Vagina (tissue), 2 donors: ENCODE results near the gene AP2A1. TPM values are rescaled to one million over a fixed set of nuclear protein-coding genes. Genes with fewer than 3 reads are reported as not detected.

Experiments used
- DNase-seq, 2 donors: peaks; one replicate each; pipeline ENCODE4 v3.0.0-alpha.2; 2017; ENCODE audit errors: extremely low spot score in 2 of 2
- H3K27ac ChIP-seq: fragments of 200-600 bp; sonication (generic); one replicate; pipeline ENCODE4 v1.5.1; 2019
- H3K27me3 ChIP-seq: fragments of 200-600 bp; sonication (generic); one replicate; pipeline ENCODE4 v1.5.1; 2019
- H3K36me3 ChIP-seq, 2 donors: fragments of 200-600 bp; sonication (generic); one replicate each; pipeline ENCODE4 v1.5.1; 2017 to 2019
- H3K4me1 ChIP-seq: fragments of 200-600 bp; sonication (generic); one replicate; pipeline ENCODE4 v1.5.1; 2019
- H3K4me3 ChIP-seq, 2 donors: fragments of 200-600 bp; sonication (generic); 1 replicate in 1 of 2; 2 replicates in 1 of 2; pipeline ENCODE4 v1.5.1; 2016 to 2019
- H3K9me3 ChIP-seq: fragments of 200-600 bp; sonication (generic); one replicate; pipeline ENCODE4 v1.5.1; 2019
- POLR2A ChIP-seq, 2 donors: fragments of 450-650 bp; IDR thresholded peaks; one replicate each; pipeline ENCODE4 v1.6.1; 2017; ENCODE audit warnings: antibody characterized with exemption in 2 of 2, mild to moderate bottlenecking in 2 of 2, moderate library complexity in 2 of 2
- POLR2AphosphoS5 ChIP-seq, 2 donors: sonication (generic); formaldehyde crosslinking; IDR thresholded peaks; one replicate each; pipeline ENCODE4 v1.9.0; 2017; ENCODE audit warnings: antibody characterized with exemption in 2 of 2, mild to moderate bottlenecking in 2 of 2, low read depth in 1 of 2; ENCODE audit not compliant: insufficient read depth in 1 of 2
- intact Hi-C: fragments of 100-400 bp; cut with DNase I; formaldehyde crosslinking; loops from one replicate; pipeline ENCODE4 v1.15.1; 2023
- total RNA-seq: library from RNA; depleted of rRNA; stranded (reverse); fragments of >200 nt; gene quantifications from one replicate; pipeline ENCODE4 v1.2.3, GENCODE V29; 2016
- TF ChIP-seq, protein P1 (sequence below), 3 experiments: fragments of 450-650 bp in 2 of 3; fragments of 200-600 bp in 1 of 3; sonication (generic) in 1 of 3; IDR thresholded peaks; one replicate each; pipeline ENCODE4 v1.5.1; 2017 to 2019; ENCODE audit warnings: antibody characterized with exemption in 3 of 3, mild to moderate bottlenecking in 2 of 3, moderate library complexity in 2 of 3

Gene AP2A1
- total RNA-seq, 1 donor from 2014 or later: 80.8 TPM

DNA sequence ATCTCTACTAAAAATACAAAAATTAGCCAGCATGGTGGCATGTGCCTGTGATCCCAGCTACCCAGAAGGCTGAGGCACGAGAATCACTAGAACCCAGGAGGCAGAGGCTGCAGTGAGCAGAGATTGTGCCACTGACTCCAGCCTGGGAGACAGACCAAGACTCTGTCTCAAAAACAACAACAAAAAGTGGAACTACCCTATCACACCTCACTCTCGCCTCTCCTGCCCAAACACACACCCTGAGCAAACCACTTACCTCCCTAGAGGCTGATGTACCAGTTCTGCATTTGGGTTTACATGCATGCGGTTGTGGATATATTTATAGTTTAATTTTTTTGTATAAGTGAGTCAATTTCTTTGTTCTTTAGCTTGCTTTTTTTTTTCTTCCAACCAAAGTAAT is 76.5 kb downstream of the AP2A1 start:
- Histone ChIP-seq H3K27me3 (no peaks in the 10 kb centered on the region), H3K4me1 (no peaks in the 10 kb centered on the region), H3K4me3 (no peak overlapping the region), H3K27ac (no peak overlapping the region), H3K9me3 (no peaks in the 10 kb centered on the region), H3K36me3 (peaks cover 0 to 7% of the 10 kb centered on the region in 2 donors)
- TF ChIP-seq, protein P1, sequence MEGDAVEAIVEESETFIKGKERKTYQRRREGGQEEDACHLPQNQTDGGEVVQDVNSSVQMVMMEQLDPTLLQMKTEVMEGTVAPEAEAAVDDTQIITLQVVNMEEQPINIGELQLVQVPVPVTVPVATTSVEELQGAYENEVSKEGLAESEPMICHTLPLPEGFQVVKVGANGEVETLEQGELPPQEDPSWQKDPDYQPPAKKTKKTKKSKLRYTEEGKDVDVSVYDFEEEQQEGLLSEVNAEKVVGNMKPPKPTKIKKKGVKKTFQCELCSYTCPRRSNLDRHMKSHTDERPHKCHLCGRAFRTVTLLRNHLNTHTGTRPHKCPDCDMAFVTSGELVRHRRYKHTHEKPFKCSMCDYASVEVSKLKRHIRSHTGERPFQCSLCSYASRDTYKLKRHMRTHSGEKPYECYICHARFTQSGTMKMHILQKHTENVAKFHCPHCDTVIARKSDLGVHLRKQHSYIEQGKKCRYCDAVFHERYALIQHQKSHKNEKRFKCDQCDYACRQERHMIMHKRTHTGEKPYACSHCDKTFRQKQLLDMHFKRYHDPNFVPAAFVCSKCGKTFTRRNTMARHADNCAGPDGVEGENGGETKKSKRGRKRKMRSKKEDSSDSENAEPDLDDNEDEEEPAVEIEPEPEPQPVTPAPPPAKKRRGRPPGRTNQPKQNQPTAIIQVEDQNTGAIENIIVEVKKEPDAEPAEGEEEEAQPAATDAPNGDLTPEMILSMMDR (IDR thresholded peaks at IDR 0.05): no peak
- TF ChIP-seq POLR2AphosphoS5 (IDR thresholded peaks at IDR 0.05; ENCODE audit: insufficient read depth in 1 of 2, low read depth in 1 of 2): no peak
- TF ChIP-seq POLR2A (IDR thresholded peaks at IDR 0.05): no peak
- no peak for DNase-seq
- intact Hi-C loops: loop anchor here (10.0 kb wide), 1 partner anchor 68 kb away; no protein-coding TSS in a partner anchor

DNA sequence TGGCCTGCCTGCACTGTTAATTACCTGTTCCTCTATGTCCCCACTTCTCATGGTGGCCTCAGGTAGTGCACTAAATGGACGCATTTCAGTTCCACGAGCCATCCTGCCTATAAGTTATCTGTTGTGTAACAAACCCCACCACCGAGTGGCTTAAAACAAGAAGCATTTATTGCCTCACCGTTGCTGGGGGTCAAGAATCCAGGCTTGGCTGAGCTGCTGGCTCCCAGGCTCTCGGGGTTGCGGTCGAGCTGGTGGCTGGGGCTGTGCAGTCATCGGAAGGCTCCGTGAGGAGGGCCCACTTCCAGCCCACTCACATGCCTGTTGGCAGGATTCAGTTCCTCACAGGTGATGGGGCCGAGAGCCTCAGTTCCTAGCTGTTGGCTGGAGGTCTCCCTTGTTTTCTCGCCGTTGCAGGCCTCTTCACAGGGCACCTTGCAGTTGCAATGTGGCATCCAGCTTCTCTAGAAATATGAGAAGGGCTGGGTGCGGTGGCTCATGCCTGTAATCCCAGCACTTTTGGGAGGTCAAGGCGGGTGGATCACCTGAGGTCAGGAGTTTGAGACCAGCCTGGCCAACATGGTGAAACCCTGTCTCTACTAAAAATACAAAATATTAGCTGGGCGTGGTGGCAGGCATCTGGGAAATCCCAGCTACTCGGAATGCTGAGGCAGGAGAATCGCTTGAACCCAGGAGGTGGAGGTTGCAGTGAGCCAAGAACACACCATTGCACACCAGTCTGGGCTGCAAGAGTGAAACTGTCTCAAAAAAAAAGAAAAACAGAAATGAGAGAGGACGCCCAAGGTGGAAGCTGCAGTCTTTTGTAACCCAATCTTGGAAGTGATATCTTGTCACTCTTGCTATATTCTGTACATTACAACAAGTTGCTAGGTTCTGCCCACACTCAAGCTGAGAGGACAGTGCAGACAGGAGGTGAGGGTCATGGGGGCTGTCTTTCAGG is 77.6 kb downstream of the AP2A1 start:
- H3K36me3 ChIP-seq: no peaks in the 10 kb centered on the region
- DNase-seq: no peak
- H3K4me3 ChIP-seq: no peak overlapping the region
- H3K4me1 ChIP-seq: no peaks in the 10 kb centered on the region
- H3K27me3 ChIP-seq: no peaks in the 10 kb centered on the region
- no peaks in the 10 kb centered on the region for H3K9me3 ChIP-seq
- TF ChIP-seq, protein P1 (IDR thresholded peaks at IDR 0.05): no peak
- TF ChIP-seq POLR2A (IDR thresholded peaks at IDR 0.05) (no peak), POLR2AphosphoS5 (IDR thresholded peaks at IDR 0.05; ENCODE audit: insufficient read depth in 1 of 2, low read depth in 1 of 2) (no peak)
- no peak overlapping the region for H3K27ac ChIP-seq
- intact Hi-C loops: loop anchor here (10.0 kb wide), 1 partner anchor 70 kb away; no protein-coding TSS in a partner anchor

DNA sequence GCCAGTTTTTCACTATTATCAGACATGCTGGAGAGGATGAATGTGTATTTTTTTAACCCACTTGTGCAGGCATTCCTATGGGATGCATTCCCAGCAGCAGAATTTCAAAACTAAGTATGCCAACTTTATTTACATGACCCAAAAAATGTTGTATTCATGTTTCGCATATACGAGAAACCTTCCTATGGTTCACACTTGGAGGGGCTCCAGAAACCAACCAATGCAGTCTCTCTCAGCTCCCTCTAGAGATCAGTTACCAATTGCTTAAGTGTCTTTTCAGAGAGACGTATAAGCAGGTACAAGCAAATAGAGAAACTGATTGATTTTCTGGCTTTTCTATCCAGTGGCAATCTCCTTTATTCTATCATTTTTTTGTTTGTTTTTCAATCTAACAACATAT is 78.6 kb downstream of the AP2A1 start:
- H3K4me3 ChIP-seq: no peak overlapping the region
- H3K9me3 ChIP-seq: no peaks in the 10 kb centered on the region
- DNase-seq: no peak
- intact Hi-C loops: loop anchor here (10.0 kb wide), 1 partner anchor 71 kb away; no protein-coding TSS in a partner anchor
- TF ChIP-seq POLR2AphosphoS5 (IDR thresholded peaks at IDR 0.05; ENCODE audit: insufficient read depth in 1 of 2, low read depth in 1 of 2) (no peak), POLR2A (IDR thresholded peaks at IDR 0.05) (no peak)
- TF ChIP-seq, protein P1 (IDR thresholded peaks at IDR 0.05): no peak
- H3K27ac ChIP-seq: no peak overlapping the region
- H3K27me3 ChIP-seq: no peaks in the 10 kb centered on the region
- peaks cover 5% of the 10 kb centered on the region for H3K4me1 ChIP-seq
- H3K36me3 ChIP-seq: no peaks in the 10 kb centered on the region

DNA sequence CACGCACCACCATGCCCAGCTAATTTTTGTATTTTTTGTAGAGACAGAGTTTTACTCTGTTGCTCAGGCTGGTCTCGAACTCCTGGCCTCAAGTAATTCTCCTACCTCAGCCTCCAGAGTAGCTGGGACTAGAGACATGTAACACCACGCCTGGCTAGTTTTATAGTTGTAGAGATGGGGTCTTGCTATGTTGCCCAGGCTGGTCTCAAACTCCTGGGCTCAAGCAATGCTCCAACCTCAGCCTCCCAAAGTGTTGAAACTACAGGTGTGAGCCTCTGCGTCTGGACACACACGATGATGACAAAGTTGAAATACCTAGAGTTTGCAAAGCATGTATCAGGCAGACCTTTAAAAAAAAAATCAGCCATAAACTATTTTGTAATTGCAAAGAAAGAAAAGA is 79.6 kb downstream of the AP2A1 start:
- Histone ChIP-seq H3K9me3 (no peaks in the 10 kb centered on the region), H3K27me3 (no peaks in the 10 kb centered on the region), H3K27ac (no peak overlapping the region), H3K36me3 (no peaks in the 10 kb centered on the region), H3K4me1 (peaks cover 5% of the 10 kb centered on the region), H3K4me3 (no peak overlapping the region)
- no peak for DNase-seq
- intact Hi-C loops: loop anchor here (10.0 kb wide), 1 partner anchor 72 kb away; no protein-coding TSS in a partner anchor
- TF ChIP-seq, protein P1 (IDR thresholded peaks at IDR 0.05): no peak
- TF ChIP-seq POLR2A (IDR thresholded peaks at IDR 0.05): no peak
- no peak for TF ChIP-seq POLR2AphosphoS5 (IDR thresholded peaks at IDR 0.05; ENCODE audit: insufficient read depth in 1 of 2, low read depth in 1 of 2)
